GM21576 (cell line): ENCODE results near the gene TOMM20L.

Experiments used
- ATAC-seq: cut with Tn5 transposase; IDR thresholded peaks from one replicate; pipeline ENCODE4 v1.9.1; 2021; ENCODE audit warnings: mild to moderate bottlenecking, moderate library complexity; ENCODE audit not compliant: unreplicated experiment

Gene TOMM20L

DNA sequence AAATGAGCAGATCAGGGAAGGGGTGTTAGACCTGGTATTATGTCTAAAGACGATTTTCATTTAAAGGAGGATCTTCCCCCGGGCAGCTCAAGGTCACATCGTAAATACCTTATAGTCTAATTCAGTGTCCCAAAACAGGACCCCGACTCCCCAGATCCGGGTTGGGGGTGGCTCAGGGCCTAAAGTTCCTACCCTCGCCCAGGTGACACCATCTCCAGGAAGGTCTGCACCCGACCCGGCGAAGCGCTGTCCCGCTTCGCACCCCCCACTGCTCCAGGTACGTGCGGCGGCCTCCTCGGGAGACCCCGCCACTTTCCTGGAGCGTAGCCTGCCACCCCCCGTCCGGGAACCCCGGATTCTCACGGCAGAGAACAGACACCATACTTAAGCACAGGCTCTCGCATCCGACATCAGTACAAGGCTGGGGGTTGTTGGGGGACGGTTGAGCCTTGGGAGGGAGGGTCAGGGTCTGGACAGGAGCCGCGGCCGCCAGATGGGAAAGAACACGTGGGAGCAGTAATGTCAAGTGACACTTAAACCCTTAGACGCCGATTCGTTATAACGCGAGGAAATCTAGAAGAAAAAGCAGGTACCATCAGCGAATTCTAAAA is 31.0 kb downstream of the TOMM20L start:
- ATAC-seq = peak; percentile 30

DNA sequence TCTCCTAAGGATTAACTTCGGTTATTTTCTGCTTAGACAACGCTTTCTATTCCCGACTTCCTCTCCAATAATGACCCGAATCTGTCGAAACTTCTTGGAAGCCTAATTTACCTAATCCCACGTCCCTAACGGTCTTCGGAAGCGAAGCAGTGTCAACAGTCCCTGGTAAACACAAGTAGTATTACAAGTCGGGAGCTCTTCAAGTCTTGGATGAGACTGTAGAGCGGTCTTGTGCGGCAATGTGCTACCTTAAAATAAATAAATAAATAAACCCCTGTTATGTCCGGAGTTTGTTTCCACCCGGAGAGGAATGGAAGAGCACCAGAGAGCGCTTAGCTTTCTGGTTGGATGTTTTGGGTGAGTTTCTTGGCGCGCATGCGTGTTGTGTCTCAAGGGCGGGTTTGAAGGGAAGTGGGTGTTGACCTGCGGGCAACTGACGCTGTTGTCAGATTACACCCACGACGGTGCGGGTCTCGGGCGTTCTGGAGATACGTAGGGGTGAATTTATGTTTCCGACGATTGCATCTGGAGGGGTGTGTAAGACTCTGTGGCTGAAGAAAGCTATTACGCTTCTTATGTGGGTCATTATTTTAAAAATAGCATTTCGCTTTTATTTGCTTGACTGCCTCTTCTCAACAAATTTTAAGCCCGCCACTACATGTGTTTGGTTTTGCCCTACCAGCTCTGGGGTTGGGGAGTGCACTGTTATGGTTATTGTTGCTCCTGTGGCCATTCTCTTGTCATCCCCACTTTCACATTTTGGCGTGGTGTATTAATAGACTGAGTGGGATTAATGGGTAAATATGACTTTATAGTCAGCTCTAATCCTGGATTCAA is 31.8 kb downstream of the TOMM20L start, which contains the start of the genes KIAA0586 and TIMM9:
Gene KIAA0586, plus strand, starts transcription at position 439 of the 837 bp plus-strand sequence. CDS start 546 bp downstream, outside the sequence.
Gene TIMM9, minus strand, starts transcription at position 251 of the 837 bp plus-strand sequence. CDS start 15,586 bp downstream, outside the sequence.
- peak; percentile 88 for ATAC-seq

DNA sequence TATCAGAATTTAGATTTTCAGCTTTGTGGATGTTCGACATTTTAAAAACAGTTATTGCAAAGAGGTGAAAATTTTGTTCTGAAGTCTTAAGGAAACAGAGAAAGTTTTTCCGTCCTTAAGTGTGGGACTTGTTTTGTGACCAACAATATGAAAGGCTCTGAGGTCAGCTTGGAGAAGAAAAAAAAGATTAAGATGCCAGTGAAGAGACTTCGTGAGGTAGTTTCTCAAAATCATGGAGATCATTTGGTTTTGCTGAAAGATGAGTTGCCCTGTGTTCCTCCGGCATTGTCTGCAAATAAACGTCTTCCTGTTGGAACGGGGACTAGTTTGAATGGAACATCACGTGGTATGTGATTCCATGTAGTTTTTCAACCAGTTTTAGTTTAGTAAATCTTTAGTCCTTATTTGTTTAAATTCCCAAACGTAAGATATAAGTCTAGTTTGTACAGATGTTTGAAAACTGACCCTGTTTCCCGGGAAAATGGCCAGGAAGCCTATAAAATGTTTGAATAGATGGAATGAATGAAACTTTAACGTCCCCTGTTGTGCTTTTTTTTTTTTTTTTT is 32.5 kb downstream of the TOMM20L start:
- no peak for ATAC-seq

DNA sequence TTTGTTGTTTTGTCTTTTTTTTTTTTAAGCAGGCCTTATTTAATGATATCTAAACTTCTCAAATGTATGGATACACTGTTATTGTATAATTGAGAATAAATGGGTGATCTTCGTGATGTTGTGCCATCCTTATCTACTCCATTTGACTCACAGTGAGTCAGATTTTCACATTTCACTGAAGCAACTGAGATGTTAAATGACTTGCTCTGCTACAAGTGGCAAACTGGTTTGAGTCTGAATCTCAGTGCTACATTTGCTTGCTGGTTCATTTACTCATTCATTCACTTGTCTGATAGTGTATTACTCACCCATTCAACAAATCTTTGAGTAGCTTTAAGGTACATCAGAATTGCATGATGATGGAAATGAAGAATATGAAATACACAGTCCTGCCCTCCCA is 34.4 kb downstream of the TOMM20L start:
- no peak for ATAC-seq

DNA sequence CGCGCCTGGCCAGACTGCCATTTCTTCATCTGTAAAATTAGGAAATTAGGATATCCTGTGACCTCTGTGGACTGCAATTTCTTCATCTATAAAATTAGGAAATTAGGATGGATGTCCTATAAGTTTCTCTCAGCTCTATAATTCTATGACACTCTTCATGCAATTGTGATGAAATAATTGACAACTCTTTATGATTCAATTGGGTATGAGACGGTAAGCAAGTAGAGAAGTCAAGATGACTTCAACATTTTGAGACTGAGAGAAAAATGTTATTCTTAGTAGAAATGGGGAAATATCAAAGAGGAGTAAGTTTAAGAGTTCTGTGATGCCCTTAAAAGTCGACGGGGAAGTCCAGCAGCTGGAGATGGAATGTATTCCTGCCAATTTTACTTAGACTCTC is 43.7 kb downstream of the TOMM20L start:
- no peak for ATAC-seq

DNA sequence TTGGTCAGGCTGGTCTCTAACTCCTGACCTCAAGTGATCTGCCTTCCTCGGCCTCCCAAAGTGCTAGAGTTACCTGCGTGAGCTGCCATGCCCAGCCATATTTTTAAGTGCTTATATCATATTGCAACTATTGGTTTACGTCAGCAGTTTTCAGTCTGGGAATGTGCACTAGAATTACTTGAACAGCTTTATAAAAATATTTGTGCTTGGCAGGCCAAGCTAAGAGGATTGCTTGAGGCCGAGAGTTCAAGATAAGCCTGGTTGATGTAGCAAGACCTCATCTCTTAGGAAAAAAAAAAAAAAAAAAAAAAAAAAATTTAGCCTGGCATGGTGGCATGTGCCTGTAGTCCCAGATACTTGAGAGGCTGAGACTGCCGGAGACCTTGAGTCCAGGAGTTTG is 48.9 kb downstream of the TOMM20L start:
- ATAC-seq = no peak

DNA sequence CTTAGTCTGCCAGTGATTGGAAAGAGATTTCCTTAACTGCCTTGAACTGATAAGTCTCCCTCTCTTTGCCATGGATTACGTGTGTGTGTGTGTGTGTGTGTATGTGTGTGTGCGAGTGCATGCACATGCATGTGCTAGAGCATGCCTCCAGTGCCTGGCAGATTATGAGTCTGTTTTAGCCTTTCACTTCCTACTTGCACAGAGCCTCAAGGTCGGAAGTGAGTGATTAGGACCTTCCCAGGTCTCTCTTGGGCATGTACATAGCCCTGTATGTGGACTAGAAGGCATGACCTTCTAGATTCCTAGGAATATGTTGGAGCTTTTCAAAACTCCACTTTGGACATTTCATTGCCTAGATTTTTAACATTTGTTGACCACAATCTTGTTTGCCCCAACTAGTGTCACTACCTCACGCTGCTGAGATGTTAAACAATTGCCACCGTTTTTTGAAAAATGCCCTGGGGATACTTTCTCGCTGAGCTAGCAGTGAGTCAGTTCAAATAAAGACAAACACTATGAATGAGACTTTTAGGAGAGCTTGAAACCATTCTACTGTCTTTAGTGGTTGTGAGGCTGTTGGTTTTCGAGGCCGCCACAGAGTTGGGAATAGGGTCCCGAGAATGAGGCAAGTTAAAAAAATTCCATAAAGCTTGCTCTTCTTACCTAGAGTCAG is 60.0 kb downstream of the TOMM20L start:
- ATAC-seq = no peak
